KBM-7 (cell line): Measurements from ENCODE around the gene PLB1.

Source experiments
- DNase-seq: peaks from one replicate; pipeline ENCODE4 v3.0.0-alpha.2; 2015
- in situ Hi-C: fragments of 300-500 bp; cut with MboI; formaldehyde crosslinking; loops from 2 replicates; pipeline ENCODE4 v1.14.3; 2020; ENCODE audit warnings: low sequenced_read_pairs, low pct_unique_long_range_greater_than_20kb, mixed read lengths

The PLB1 gene

GRCh38 chr2:28618221-28619141, 122.6 kb downstream of the PLB1 start:
- in situ Hi-C loops, result no loop called here
- DNase-seq, result no peak

- no peak for DNase-seq
- in situ Hi-C loops, result no loop called here
Measured at GRCh38 chr2:28619213-28620196, 123.6 kb downstream of the PLB1 start.

DNA sequence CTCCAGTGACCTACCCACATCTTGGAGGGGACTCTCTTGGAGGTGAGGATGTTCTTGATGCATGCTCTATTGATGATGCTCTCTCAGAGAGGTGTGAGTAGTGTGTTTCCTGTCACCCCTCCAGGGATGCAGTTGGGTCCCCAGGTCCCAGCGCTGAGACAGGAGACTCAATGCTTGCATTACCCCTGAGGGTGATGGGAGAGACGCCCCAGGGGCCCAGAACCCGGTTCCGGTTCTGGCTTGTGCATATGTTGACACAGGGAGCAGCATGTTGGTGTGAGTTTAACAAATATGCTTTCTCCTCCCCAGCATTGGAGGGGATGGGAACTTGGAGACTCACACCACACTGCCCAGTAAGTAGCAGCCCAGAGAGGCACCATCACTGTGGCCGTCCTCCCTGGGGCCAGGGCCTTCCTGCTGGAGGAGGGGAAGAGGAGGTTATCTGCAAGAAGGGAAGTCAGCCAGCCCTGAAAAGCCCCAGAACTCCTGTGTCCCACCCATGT, 124.5 kb downstream of the PLB1 start:
- no peak for DNase-seq
- in situ Hi-C loops, result no loop called here

- in situ Hi-C loops, result no loop called here
- no peak for DNase-seq
Measured at GRCh38 chr2:28620801-28621171, 124.9 kb downstream of the PLB1 start.

- in situ Hi-C loops, result no loop called here
- peak; percentile 86 for DNase-seq
Measured at GRCh38 chr2:28621172-28622100, 125.6 kb downstream of the PLB1 start.

GRCh38 chr2:28622101-28622499, 126.2 kb downstream of the PLB1 start:
- DNase-seq, result no peak
- in situ Hi-C loops, result no loop called here

DNA sequence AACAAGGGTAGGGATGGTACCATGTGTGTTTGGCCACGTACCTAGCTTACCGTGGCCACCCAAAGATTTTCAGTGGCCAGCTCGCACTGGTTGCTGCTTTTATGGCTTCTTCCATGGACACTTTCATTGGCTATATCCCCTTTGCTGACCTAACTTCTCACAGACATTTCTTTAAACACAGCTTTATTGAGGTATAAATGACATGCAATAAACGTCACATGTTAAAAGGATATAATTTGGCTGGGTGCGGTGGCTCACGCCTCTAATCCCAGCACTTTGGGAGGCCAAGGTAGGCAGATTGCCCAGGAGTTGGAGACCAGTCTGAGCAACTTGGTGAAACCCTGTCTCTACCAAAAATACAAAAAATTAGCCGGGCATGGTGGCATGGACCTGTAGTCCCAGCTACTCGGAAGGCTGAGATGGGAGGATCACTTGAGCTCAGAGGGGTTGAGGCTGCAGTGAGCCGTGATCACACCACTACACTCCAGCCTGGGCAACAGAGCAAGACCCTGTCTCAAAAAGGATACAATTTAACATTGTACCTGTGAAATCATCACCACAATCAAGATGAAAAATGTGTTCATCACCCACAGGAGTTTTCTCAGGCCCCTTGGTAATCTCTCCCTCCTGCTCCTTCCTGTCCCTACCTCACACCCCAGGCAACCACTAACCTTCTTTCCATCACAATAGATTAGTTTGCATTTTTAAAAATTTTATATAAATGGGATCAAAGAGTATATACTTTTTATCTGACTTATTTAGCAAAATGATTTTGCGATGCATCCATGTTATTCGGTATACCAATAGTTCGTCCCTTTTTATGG, 127.9 kb downstream of the PLB1 start:
- in situ Hi-C loops, result no loop called here
- DNase-seq, result no peak

DNA sequence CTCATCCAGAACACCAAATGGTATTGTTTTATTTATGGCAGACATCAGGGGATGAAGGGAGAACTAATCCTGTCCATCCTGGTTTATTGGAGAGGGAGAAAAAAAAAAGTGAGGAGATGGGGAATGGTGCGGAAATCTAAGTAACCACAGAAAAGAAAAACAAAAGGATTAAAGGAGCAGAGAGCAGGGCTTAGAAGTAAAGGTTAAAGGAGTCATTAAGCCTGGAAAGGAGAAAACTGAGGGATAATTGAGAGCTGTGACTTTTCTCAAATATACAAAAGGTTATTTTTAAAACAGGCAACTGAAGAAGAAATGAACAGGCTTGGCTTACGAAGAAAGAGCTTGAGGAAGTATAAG, 128.6 kb downstream of the PLB1 start:
- in situ Hi-C loops, result no loop called here
- DNase-seq, result no peak

DNA sequence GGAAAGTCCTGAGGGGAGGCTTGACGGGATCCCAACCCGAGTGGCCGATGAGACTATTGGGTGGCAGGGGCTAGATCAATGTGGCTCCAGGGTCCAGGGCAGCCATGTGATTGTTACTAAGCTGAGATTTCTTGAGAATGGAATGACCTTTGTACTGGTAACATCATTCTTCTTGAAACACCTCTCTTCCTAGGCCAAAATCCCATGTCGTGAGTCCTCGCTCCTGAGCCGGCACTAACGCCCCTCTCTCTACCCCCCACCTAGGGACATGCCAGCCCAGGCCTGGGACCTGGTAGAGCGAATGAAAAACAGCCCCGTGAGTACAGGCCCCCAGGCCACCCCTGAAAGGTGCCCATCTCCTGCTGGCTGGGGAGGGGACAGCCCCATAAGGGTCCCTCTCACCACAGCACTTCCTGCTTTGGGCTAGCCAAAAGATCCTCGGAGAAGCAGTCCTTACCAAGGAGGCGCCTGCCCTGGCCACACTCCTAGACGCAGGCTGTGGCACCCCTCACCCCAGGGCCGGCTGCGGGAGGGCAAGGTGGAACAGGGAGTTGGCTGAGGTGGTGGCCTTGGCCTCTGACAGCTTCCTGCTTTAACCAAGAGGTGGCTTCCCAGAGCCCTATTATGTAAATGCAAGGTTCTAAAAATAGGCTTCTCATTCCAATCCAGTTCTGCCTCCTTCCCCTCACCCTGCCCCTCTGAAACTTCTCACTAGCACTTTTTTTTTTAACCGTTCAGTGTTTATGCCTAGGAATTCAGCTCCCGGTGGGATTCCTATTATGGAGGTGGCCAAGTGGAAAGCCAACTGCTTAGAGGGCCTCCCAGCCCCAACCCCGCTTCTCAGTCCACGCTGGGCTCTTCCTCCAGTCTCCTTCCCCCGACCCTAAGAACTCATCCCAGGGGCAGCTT, 129.2 kb downstream of the PLB1 start:
- in situ Hi-C loops, result no loop called here
- peak; percentile 88 for DNase-seq

GRCh38 chr2:28626376-28626775, 130.5 kb downstream of the PLB1 start:
- DNase-seq, result no peak
- in situ Hi-C loops, result no loop called here

DNA sequence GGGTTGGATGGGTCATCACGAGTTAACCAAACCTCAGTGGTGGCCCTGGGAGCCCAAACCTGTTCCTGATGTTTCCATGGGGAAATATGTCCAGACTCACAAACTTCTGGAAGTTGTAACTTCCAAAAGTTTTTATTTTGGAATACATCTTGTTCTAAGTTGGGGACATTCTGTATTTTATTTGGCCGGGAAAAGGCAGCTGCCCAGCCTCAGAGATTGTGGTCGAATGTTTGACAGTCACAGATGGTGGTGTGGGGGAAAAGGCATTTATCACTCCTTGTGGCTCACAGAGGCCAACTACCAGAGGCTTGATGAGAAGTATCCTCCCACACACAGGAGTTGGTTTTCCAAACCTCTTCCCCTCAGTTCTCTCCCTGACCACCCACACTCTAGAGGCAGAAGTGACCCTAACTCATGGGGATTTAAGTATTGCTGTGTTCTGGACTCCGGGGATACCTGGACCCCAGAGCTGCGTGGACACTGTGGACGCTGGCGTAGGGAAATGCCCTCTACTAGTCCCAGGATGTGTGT, 131.1 kb downstream of the PLB1 start:
- in situ Hi-C loops, result no loop called here
- no peak for DNase-seq

DNA sequence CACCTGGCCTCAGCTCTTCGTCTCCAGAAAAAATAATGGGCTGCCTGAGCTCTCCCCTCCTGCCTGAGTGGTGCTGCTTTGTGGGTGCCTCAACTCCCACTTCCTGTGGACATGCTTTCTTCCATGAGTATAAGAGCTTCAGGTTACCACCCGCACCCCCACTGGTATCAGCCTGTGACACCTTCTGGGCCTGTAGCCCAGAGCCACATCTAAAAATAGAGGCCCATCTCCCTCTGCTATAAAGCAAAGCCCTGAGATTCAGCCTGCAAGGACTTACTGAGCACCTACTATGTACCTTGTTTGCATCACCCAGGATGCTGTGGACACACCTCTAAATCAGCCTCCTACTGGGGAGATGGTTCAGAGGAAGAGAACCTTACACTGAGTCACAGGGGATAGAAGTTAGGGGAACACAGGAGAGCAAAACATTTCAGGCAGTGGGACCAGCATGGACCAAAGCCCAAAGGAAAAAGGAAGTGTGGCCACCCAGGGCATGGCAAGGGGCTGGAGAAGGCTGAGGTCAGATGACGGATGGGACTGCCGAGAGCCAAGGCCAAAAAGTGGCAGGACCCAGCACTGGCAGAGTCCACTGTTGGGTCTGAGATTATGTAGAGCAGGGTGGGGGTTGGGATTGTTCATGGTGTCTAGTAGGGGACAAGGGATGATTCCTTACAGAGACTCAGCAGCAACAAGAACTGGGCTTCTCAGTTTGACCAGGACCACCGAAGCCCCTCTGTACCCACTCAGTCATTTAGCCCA, 132.0 kb downstream of the PLB1 start:
- DNase-seq, result no peak
- in situ Hi-C loops, result no loop called here

DNA sequence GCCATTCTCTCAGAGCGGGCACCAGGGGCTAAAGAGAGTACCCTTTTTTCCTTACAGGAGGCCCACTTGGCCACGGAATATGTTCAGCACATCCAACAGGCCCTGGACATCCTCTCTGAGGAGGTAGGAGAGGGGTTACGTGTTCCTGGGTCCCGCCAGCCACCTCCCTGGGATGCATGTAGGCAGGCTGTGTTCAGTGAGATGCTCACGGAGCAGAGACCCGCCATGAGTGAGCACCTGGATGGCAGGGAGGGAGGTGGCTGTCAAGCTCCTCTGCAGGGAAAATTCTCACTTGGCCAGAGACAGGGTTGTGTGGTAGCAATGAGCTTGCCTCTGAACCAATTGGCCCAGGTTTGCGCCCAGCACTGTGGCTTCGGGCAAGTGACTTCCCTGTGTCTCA, 132.6 kb downstream of the PLB1 start:
- no peak for DNase-seq
- in situ Hi-C loops, result no loop called here

DNA sequence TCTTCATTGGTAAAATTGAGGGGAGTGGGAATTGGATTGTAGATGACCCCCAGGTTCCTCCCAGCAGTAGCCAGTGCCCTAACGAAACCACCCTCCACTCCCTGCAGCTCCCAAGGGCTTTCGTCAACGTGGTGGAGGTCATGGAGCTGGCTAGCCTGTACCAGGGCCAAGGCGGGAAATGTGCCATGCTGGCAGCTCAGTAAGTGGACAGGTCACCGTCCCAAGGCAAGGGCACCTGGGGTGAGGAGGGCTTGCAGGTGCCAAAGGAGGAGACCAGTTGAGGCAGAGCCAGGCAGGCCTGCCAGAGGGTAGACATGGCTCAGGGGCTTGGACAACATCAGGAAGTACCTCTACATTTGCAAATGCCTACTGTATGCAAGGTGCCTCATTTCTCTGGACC, 133.1 kb downstream of the PLB1 start:
- DNase-seq, result no peak
- in situ Hi-C loops, result no loop called here

GRCh38 chr2:28629910-28630309, 134.1 kb downstream of the PLB1 start:
- DNase-seq, result no peak
- in situ Hi-C loops, result no loop called here

DNA sequence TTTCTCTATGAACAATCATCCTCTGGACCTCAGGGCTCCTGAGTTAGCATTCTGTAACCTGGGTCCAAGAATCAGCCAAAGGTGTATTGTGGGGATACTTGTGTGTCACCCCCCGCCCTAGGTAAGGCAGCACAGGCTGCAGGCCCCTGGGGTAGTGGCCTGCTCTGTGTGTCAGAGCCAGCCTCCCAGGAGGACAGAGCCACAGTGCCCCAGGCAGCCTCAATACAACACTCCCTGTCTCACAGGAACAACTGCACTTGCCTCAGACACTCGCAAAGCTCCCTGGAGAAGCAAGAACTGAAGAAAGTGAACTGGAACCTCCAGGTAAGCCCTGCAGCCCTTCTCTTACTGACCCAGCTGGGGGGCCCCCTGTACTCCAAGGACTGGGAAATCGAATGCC, 134.5 kb downstream of the PLB1 start:
- in situ Hi-C loops, result no loop called here
- DNase-seq, result no peak
